Heart left ventricle (tissue), 13 donors: ENCODE data around the gene CNGA2.

ENCODE experiments used
- POLR2A ChIP-seq, 2 donors: fragments of 450-650 bp; IDR thresholded peaks; one replicate each; pipeline ENCODE4 v1.6.1; 2017; ENCODE audit warnings: antibody characterized with exemption in 2 of 2, mild to moderate bottlenecking in 2 of 2, moderate library complexity in 2 of 2
- TF ChIP-seq, protein P1 (sequence below), 12 donors: fragments of 200-600 bp; sonication (generic) in 4 of 12; IDR thresholded peaks; one replicate each; pipeline versions ENCODE4 v1.5.0 to v1.8.0; 2018 to 2022; ENCODE audit warnings: antibody characterized with exemption in 12 of 12, mild to moderate bottlenecking in 5 of 12
- donor health status: ischemic (EF 13 %, LVEDD 7.1; RV severe dilation, severe dysfunction).
- donor health status: DM: no; HTN: yes; CAD: no.
- donor health status: DM: no; HTN: no; CAD: no.
- donor health status: ischemic (EF 25% LVEDD 6.9; RV normal size, moderate dysfunction).
- donor health status: ischemic (EF 25% LVEDD 5.7; RV mildly dilated, moderate dysfunction).
- donor health status: ischemic (EF 35%, LVEDD 5.7; RV mildly dilated, moderate dysfunction).
- donor health status: nonischemic (EF 11% LVEDD 7.7; RV severe dilation, severe dysfunction).
- donor health status: DM: yes; HTN: yes; CAD: no.
- donor health status: PGD.
- donor health status: ischemic (EF 29% LVEDD 5.4; RV normal size, mild dysfunction).
- donor health status: nonischemic (EF 23%, LVEDD 6.1; RV moderate dilation, normal function).

DNA sequence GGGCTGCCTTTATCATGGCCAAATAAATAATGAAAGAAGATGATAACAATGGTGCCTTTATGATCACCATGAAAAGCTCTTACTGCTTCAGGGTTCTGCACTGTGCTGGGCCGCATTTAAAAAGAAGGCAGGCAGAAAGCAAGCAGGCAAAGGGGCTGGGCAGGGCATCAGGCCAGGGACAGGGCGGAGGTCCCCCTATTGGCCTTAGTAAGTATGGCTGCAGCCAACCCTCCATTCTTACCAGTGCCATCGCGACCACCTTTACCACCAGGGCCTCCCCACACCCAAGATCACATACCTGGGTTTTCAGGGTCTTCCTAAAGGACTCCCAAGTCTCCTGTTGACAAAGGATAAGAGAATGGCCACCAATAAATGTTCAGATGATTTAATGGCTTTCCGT, 38.9 kb downstream of the CNGA2 start:
- TF ChIP-seq, protein P1, sequence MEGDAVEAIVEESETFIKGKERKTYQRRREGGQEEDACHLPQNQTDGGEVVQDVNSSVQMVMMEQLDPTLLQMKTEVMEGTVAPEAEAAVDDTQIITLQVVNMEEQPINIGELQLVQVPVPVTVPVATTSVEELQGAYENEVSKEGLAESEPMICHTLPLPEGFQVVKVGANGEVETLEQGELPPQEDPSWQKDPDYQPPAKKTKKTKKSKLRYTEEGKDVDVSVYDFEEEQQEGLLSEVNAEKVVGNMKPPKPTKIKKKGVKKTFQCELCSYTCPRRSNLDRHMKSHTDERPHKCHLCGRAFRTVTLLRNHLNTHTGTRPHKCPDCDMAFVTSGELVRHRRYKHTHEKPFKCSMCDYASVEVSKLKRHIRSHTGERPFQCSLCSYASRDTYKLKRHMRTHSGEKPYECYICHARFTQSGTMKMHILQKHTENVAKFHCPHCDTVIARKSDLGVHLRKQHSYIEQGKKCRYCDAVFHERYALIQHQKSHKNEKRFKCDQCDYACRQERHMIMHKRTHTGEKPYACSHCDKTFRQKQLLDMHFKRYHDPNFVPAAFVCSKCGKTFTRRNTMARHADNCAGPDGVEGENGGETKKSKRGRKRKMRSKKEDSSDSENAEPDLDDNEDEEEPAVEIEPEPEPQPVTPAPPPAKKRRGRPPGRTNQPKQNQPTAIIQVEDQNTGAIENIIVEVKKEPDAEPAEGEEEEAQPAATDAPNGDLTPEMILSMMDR (IDR thresholded peaks at IDR 0.05) = no peak
- TF ChIP-seq POLR2A (IDR thresholded peaks at IDR 0.05) = no peak
